GM18951 (cell line): ENCODE measurements around the gene NT5C3A.

Experiments used
- POLR2A ChIP-seq: IDR thresholded peaks from 4 replicates; pipeline ENCODE4 v1.6.1; 2011; ENCODE audit warnings: mild to moderate bottlenecking; ENCODE audit not compliant: insufficient read length, insufficient read depth; ENCODE audit errors: extremely low read depth
- in situ Hi-C: fragments of 300-500 bp; cut with MboI; formaldehyde crosslinking; loops from one replicate; pipeline ENCODE4 v1.12.0; 2022; ENCODE audit warnings: low sequenced_read_pairs, mixed read lengths, inconsistent platforms; ENCODE audit not compliant: unreplicated experiment

NT5C3A gene

GRCh38 chr7:33066771-33067170 lies 4.2 kb upstream of the NT5C3A start:
- TF ChIP-seq POLR2A = no peak
- in situ Hi-C loops = no loop called here

- in situ Hi-C loops = no loop called here
- TF ChIP-seq POLR2A = no peak
These were observed 3.4 kb upstream of the NT5C3A start for GRCh38 chr7:33065981-33066380.

- TF ChIP-seq POLR2A = peak; percentile 59
- in situ Hi-C loops = no loop called here
These were observed 337 bp upstream of the NT5C3A start for GRCh38 chr7:33062782-33063443.

GRCh38 chr7:33061282-33061937 lies 1.2 kb downstream of the NT5C3A start:
- in situ Hi-C loops = no loop called here
- no peak for TF ChIP-seq POLR2A

GRCh38 chr7:33059635-33060034 lies 2.9 kb downstream of the NT5C3A start:
- in situ Hi-C loops = no loop called here
- TF ChIP-seq POLR2A = no peak

GRCh38 chr7:33055158-33055557 lies 7.4 kb downstream of the NT5C3A start:
- in situ Hi-C loops = no loop called here
- TF ChIP-seq POLR2A = no peak

- no peak for TF ChIP-seq POLR2A
- in situ Hi-C loops = no loop called here
These were observed 8.2 kb downstream of the NT5C3A start for GRCh38 chr7:33054261-33054964.

GRCh38 chr7:33053721-33054120 lies 8.9 kb downstream of the NT5C3A start:
- no peak for TF ChIP-seq POLR2A
- in situ Hi-C loops = no loop called here

GRCh38 chr7:33050535-33051318 lies 11.8 kb downstream of the NT5C3A start:
- in situ Hi-C loops = no loop called here
- TF ChIP-seq POLR2A = no peak

GRCh38 chr7:33048704-33049103 lies 13.9 kb downstream of the NT5C3A start:
- in situ Hi-C loops = no loop called here
- TF ChIP-seq POLR2A = no peak

GRCh38 chr7:33048257-33048656 lies 14.3 kb downstream of the NT5C3A start:
- in situ Hi-C loops = no loop called here

GRCh38 chr7:33044986-33045385 lies 17.6 kb downstream of the NT5C3A start:
- no peak for TF ChIP-seq POLR2A
- in situ Hi-C loops = no loop called here

More at GRCh38 chr7:33048257-33048656, 14.3 kb downstream of the NT5C3A start:
- TF ChIP-seq POLR2A = no peak

- in situ Hi-C loops = no loop called here
- TF ChIP-seq POLR2A = no peak
These were observed 18.2 kb downstream of the NT5C3A start for GRCh38 chr7:33044401-33044718.
